GM12891 (cell line): ENCODE measurements around the gene PTAFR.
"Not testable (repeated sequence)": the region's sequence is repeated elsewhere in the genome, so short reads cannot be mapped to it uniquely, and the experiment has no call there.

Experiments
- DNase-seq: peaks from one replicate; pipeline ENCODE4 v3.0.0; 2011; ENCODE audit warnings: low spot score; ENCODE audit not compliant: insufficient read length
- FAIRE-seq: peaks from 2 replicates; lab custom pipeline; 2011; peaks lifted over from hg19 to GRCh38; lab: Jason Lieb, UNC
- PAX5 ChIP-seq: IDR thresholded peaks from 2 replicates; pipeline ENCODE4 v1.6.1; 2011; ENCODE audit warnings: low read length, moderate library complexity, mild to moderate bottlenecking; ENCODE audit not compliant: insufficient read depth, severe bottlenecking
- POLR2A ChIP-seq: IDR thresholded peaks from 2 replicates; pipeline ENCODE4 v1.6.1; 2011; ENCODE audit warnings: low read depth, low read length, control low read depth
- POLR2AphosphoS5 ChIP-seq: IDR thresholded peaks from 2 replicates; pipeline ENCODE4 v1.6.1; 2011; ENCODE audit warnings: low read depth, low read length, control low read depth
- POU2F2 ChIP-seq: IDR thresholded peaks from 2 replicates; pipeline ENCODE4 v1.6.1; 2011; ENCODE audit warnings: low read depth, mild to moderate bottlenecking, control low read depth, low read length, moderate library complexity
- SPI1 ChIP-seq: IDR thresholded peaks from 2 replicates; pipeline ENCODE4 v1.6.1; 2011; ENCODE audit warnings: low read depth, low read length, control low read depth
- TAF1 ChIP-seq: IDR thresholded peaks from 2 replicates; pipeline ENCODE4 v1.6.1; 2011; ENCODE audit warnings: low read depth, low read length, control low read depth

PTAFR gene

DNA sequence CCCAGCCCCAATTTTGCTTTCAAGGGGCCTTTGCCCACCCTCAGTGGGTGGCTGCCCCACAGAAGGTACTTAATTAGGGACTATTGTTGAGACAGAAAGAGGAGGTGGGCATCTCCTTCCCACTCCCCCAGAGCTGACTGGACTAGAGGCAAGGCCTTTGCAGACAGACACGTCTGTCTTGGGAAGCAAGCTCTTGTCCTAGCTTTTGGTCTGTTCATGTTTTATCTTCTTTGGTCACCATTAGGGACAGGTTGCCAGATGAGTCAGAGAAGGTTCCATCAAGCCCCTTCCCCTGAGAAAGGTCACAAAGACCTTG lies 27.7 kb downstream of the PTAFR start:
- FAIRE-seq, result no peak
- no peak for DNase-seq
- TF ChIP-seq POLR2AphosphoS5, result no peak
- TF ChIP-seq TAF1, result no peak
- no peak for TF ChIP-seq POU2F2
- TF ChIP-seq SPI1, result no peak
- no peak for TF ChIP-seq POLR2A
- no peak for TF ChIP-seq PAX5

DNA sequence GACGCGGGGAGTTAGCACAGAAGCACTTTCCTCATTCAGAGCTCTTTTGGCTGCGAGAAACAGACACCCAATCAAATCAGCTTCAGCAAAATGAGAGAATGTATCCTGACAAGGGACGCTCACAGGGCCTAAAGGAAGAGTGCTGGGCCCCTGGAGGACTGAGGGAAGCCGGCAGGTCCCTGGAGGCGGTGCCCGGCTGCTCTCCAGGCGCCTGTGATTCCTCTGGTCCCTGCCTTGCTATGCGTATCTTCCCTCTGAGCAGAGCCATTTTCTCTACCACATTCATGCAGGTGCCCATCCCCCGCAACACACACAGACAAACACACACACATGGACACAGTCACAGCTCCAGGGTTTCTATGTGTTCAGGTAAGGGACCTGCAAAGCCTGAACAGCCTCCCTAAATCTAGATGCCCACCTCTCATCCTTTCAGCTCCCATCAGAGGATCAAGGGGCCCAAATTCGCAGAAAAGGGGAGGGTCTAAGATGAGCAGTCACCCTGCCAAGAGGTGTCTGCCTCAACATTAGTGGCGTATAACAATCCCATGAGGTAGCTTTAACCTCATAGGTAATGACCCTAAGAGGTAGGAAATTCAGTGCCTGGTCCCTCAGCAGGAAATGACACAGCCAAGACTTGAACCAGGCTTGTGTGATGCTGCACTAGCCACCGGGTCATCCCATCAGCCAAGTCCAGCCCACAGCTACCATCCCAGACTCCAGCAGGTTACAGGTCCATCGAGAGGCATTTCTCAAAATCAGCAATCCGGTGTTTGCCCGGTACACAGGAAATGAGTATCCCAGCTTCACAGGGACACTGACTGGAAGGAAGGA lies 29.0 kb downstream of the PTAFR start:
- TF ChIP-seq SPI1, result no peak
- TF ChIP-seq PAX5, result no peak
- TF ChIP-seq TAF1, result no peak
- TF ChIP-seq POLR2A, result no peak
- no peak for TF ChIP-seq POU2F2
- TF ChIP-seq POLR2AphosphoS5, result no peak
- no peak for DNase-seq
- no peak for FAIRE-seq

DNA sequence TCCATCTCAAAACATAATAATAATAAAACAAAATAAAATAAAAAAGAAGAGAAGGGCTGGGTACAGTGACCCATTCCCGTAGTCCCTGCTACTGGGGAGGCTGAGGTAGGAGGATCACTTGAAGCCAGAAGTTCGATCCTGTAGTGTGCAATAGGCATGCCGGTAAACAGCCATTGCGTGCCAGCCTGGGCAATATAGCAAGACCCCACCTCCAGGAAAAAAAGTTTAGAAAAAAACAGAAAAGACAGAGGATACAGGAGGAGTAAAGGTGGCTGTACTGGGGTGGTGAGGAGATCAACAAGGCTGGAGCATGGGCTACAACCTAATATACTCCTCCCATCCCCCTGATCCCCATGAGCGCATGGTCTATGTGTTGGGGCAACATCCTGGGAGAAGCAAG lies 30.8 kb downstream of the PTAFR start:
- no peak for DNase-seq
- TF ChIP-seq POLR2A (no peak), SPI1 (no peak), PAX5 (no peak), POU2F2 (no peak), TAF1 (no peak), POLR2AphosphoS5 (no peak)
- no peak for FAIRE-seq

DNA sequence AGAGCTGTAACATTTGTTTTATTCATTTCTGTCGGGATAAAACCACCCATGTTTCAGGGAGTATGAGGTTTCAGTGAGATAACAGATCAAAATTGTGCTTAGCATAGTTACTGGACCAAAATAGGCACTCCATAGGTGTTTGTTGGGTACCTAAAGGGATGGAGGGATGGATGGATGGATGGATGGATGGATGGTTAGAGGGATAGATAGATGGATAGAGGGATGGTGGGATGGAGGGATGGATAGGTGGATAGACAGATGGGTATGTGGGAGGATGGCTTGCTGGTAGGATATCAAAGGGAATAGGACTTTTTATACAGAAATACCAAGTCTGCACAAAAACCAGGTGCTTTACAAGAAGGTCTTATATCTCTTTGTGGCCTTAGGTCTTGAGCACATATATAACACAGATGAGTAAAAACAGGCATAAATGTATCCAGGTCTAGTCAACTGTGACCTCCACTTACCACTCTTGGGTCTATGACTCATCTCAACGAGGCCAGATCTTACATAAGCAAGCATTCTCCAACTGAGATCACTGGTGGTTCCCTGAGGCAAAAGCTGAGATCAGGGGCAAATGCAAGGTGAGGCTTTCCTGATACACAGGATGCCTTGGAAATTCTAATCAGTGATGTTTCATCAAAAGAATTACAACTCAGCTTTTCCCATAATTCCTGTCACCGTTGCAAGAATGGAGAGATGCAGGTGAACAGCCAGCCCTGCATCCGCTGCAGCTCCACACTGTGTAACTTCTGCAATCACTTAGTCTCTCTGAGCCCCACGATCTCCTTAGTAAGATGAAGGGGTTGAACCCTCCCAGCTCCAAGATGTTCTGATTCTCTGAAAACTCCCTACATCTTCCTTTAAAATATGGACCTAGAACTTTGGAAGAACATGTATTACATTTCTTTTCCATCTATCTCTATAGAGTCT lies 32.0 kb downstream of the PTAFR start:
- TF ChIP-seq POLR2AphosphoS5, result no peak
- peak; percentile 90 for TF ChIP-seq PAX5
- FAIRE-seq (peak; percentile 98), DNase-seq (peak; percentile 52)

DNA sequence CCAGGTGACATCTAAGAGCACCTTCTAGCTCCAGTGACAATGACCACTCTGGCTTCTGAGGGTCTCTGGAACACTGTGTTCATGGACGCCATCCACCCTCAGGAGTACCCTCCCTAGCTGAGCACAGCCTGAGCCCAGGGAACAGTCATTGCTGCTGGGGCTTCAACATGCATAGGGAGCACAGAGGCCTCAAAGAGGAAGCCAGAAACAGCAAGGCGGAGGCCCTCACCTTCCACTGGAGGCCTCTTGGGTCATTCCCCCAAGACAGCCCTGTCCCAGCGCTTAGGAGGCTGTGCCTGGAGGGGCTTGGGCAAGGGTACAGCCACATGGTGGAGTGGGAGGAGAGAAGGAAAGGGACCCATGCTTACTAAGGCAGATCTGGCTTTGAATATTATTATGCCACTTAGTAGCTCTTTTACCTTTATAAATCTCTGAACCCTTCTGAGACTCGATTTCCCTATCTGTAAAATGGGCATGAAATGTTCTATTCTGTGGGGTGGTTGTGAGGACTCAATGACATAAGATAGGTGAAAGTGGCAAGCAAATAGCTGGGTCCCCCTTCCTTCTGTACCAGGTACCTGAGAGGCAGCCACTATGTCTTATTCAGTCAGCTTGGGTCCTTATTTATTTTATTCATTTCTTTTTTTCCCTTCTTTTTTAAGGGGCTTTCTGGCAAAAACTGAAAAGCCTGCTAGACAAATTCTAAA lies 32.8 kb downstream of the PTAFR start:
- DNase-seq, result no peak
- TF ChIP-seq SPI1, result peak; percentile 16; the same call in 1 of the 2 replicates
- TF ChIP-seq POLR2A, result no peak
- no peak for FAIRE-seq

DNA sequence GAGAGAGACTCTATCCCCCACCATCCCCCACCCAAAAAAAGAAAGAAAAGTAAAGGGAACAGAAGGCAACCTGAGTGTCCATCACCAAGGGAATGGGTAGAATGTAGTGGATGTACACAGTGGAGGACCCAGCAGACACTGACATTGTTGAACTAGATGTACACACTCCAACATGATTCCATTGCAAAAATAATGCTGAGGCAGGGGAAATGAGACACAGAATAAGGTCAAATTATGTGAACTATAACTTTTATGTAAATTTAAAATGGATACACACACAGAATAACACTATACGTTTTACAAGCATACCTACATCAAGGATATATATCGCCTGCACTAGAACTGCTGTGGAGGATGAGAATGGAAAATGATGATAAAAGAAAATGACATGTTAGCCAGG lies 34.8 kb downstream of the PTAFR start:
- FAIRE-seq, result no peak
- TF ChIP-seq SPI1, result no peak
- no peak for TF ChIP-seq POU2F2
- TF ChIP-seq POLR2A, result no peak
- no peak for TF ChIP-seq POLR2AphosphoS5
- TF ChIP-seq PAX5, result no peak
- no peak for TF ChIP-seq TAF1
- no peak for DNase-seq

DNA sequence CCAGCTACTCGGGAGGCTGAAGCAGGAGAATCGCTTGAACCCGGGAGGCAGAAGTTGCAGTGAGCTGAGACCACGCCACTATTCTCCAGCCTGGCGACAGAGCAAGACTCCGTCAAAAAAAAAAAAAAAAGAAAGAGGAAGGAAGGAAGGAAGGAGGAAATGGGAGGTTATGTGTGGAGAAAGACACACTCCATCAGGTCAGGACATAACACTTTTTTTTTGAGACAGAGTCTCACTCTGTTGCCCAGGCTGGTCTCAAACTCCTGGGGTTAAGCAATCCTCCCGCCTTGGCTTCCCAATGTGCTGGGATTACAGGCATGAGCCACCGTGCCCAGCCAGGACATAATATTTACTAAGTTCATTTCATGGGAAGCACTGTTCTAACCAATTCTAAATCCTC lies 36.6 kb downstream of the PTAFR start:
- DNase-seq, FAIRE-seq: not testable (repeated sequence)

DNA sequence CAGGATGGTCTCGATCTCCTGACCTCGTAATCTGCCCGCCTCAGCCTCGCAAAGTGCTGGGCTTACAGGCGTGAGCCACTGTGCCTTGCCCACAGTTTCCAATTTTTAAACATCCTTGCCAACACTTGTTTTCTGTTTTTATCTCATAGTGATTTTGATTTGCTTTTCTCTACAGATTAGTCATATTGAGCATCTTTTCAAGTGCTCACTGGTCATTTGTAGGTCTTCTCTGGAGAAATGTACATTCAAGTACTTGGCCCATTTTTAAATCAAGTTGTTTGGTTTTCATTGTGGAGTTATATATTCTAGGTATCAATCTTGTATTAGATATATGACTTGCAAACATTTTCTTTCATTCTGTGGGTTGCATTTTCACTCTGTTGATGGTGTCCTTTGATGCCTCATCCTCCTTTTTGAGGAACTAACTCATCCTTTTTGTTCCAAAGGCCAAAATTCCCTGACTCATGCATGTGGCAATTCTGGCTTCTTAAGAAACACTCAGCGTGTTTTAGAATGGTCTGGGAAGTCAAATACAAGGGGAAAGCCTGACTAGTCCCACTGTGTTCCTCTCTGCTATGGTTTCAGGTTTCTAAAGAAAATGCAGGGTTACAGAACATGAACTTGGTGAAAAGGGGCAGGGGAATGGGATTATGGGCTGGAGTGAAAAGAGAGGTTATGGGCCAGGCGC lies 37.3 kb downstream of the PTAFR start:
- DNase-seq (no peak), FAIRE-seq (peak; percentile 5)
- no peak for TF ChIP-seq PAX5
- no peak for TF ChIP-seq SPI1
- TF ChIP-seq POLR2AphosphoS5, result no peak
- no peak for TF ChIP-seq POLR2A
- no peak for TF ChIP-seq POU2F2
- TF ChIP-seq TAF1, result no peak

DNA sequence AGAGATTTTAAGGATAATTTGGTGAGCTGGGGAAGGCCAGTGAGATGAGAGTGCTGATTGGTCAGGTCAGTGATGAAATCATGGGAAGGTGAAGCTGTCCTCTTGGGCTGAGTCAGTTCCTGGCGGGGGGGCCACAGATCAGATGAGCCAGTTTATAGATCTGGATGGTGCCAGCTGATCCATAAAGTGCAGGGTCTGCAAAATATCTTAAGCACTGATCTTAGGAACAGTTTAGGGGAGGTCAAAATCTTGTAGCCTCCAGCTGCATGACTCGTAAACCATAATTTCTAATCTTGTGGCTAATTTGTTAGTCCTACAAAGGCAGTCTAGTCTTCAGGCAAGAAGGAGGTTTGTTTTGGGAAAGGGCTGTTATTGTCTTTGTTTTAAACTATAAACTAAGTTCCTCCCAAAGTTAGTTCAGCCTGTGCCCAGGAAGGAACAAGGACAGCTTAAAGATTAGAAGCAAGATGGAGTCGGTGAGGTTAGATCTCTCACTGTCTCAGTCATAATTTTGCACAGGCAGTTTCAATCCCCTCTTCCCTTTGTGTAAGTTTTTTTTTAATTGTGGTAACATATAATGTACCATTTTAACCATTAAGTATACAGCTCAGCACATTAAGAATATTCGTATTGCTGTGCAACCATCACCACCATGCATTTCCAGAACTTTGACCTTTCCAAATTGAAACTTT lies 39.4 kb downstream of the PTAFR start:
- FAIRE-seq, result no peak
- DNase-seq, result no peak
- no peak for TF ChIP-seq POLR2A
- no peak for TF ChIP-seq POU2F2
- no peak for TF ChIP-seq SPI1
- TF ChIP-seq PAX5, result no peak

DNA sequence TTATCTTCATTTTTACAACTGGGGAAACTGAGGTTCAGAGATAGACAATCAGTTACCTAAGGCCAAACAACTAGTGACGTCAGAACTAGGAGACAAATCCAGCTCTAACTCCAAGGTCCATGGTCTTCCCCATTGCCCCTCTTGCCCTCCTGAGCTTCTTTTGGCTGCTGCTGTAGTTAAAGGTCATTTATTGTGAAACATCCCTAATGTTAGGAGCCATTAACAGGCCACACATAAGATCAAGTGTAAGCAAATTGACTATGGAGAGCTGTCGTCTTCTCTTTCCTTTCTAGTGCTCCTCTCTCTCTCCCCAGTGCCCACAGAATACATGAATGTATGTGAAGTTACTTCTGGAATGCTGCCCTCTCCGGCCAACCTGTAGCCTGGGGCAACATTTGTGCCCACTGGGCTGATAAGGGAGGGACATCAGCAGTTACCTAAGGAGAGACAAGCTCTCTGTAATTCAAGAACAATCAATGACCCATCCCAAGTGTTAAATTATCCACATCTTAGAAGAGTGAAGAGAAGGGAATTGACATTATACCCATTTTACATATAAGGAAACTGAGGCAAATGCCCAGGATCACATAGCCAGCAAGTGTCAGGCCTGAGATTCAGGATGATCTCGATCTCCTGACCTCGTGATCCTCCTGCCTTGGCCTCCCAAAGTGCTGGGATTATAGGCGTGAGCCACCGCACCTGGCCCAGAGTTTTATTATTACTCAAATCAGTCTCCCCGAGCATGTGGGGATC lies 40.1 kb downstream of the PTAFR start:
- FAIRE-seq, result peak; percentile 13
- no peak for DNase-seq
- TF ChIP-seq POLR2A (no peak), POLR2AphosphoS5 (no peak), PAX5 (no peak), SPI1 (no peak), POU2F2 (no peak), TAF1 (no peak)
